Measurements from ENCODE around the gene OR6N1.
A peak's percentile ranks its signal among the peaks of the same experiment; 100 is the strongest.

Gene OR6N1, protein sequence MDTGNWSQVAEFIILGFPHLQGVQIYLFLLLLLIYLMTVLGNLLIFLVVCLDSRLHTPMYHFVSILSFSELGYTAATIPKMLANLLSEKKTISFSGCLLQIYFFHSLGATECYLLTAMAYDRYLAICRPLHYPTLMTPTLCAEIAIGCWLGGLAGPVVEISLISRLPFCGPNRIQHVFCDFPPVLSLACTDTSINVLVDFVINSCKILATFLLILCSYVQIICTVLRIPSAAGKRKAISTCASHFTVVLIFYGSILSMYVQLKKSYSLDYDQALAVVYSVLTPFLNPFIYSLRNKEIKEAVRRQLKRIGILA

DNA sequence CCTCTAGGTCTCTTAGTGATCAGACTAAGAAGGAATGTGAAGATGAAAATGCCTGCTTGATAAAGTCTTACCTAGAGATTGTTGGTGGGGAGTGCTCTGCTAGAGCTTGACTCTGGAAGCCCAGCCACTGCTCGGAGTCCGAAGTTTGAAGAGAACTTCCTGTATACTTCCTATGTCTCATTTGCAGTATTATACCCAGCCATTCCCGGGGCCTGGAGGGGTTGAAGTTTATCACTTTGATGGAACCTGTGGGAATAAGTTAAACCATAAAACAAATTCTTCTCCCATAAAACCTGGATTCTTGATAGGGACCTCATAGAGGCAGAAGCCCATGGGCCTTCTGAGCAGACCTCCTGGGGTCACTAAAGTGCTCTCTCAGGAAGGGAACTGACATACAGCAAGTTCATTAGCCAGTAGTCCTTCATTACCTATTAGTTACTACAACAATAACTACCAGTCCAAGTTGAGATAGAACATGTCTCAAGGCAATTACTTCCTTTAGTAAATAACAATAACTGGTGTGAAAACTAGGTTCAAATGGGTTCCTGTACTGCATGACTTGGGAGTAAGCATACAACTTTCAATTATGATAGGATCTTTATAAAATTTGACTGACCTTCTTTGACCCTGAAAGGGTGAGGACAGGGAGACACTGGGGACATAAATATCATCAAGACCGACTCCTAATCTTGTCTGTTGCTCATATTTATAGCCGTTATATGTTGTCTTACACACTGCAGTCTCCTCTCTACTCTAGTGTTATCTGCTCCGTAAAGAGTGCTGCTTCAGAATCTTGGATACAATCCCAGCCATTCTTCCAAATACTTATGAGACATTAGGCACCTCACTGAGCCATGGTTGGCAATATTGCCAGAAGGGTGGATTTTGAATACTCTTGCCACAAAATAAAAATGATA lies at the start of gene OR6N1:
OR6N1 (minus strand) TSS at position 246 of the 917 bp plus-strand sequence. CDS start 5,513 bp downstream, outside the sequence.
- DNase-seq = no peak

DNA sequence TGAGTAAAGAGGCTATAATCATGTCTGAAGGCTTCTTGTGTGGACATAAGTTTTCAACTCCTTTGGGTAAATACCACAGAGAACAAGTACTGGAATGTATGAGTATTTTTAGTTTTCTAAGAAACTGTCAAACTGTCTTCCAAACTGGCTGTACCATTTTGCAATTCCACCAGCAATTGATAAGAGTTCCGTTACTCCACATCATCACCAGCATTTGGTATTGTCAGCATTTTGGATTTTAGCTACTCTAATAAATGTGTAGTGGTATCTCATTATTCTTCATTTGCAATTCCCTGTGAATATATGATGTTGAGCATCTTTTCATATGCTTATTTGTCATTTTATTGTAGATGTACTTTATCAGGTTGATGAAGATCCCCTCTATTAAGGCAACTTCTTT lies 49.7 kb upstream of the OR6N1 start:
- no peak for DNase-seq

DNA sequence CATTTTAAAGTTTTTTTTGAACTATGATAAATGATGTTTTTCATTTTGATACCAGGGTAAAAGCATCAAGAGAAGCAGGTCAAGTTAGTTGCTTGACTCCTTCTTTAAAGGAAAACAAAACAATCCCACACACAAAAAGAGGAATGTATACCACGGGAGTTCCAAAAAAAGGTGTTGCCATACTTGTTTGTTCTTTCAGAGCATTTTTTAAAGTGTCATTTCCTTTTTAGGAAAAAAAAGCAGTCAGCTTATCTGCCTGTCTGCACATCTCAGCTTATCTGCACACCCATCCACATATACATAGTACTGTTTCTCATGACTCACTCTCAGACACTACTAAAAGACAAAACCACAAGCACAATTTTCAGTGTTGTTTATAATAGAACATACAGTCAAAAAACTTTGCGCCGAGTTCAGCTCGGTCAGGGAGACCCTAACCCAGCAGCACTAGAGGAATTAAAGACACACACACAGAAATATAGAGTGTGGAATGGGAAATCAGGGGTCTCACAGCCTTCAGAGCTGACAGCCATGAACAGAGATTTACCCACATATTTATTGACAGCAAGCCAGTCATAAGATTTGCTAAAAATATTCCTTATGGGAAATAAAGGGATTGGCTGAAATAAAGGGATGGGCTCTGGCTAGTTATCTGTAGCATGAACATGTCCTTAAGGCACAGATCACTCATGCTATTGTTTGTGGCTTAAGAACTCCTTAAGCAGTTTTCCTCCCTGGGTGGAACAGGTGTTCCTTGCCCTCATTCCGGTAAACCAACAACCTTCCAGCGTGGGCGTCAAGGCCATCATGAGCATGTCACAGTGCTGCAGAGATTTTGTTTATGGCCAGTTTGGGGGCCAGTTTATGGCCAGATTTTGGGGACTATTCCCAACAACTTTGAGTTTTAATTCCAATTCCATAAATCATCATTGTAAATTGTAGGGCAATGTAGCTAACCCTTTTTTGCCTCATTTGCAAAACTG lies 47.8 kb upstream of the OR6N1 start:
- no peak for DNase-seq

DNA sequence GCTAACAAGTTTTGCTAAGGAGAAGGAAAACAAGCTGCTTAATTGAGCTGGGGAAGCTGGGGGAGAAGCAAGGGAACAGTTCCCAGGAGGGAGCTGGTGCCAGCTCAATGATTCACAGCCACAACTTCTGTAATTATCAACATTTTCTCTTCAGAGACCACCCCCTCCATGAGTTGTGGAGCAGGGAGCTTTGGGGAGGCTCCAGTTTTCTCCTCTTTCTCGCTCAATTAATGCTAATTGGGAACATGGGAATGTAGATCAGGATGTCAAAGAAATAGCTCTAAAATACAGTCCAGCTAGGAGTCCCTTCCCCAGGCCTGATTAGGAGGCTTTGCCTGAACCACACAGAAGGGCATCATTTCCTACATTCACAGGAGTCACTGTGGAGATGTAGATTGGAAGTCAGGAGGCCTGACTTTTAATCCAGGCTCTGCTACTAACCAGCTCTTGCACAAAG lies 47.0 kb upstream of the OR6N1 start:
- DNase-seq = no peak

DNA sequence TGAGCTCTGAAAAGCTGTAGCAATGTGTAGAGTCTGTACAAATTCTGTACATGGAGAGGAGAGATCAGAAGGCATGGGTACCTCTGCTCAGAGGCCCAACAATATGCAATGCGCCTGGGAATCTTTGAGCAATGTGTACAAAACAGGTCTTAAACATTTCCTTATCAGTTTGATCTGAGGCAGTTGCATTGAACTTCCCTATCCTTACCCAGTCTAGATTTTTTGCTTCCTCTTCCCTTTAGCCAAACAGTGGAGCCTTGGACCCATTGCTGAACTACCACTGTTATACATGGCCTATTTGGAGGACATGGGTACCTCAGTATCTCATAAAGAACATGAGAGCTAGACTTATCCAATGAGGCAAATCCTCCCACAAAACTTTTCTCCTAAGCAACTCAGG lies 46.6 kb upstream of the OR6N1 start:
- DNase-seq = no peak

DNA sequence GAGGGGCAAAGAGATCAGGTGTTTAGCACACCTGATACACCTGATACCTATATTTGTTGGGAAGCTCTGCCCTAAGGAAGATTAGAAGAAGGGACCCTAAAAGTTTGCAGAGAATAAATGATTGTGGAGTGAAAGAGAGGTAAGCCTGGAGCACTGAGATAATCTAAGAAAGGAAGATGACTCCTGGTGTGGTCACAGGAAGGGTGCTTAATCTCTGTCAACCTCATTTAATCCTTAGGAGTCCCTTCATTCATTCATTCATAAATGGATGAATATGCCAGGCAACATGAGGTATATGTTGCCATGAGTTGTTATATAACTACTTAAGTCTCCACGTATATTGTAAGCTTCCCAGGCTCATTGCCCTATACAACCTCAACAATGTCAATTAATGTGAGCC lies 43.0 kb upstream of the OR6N1 start:
- no peak for DNase-seq

DNA sequence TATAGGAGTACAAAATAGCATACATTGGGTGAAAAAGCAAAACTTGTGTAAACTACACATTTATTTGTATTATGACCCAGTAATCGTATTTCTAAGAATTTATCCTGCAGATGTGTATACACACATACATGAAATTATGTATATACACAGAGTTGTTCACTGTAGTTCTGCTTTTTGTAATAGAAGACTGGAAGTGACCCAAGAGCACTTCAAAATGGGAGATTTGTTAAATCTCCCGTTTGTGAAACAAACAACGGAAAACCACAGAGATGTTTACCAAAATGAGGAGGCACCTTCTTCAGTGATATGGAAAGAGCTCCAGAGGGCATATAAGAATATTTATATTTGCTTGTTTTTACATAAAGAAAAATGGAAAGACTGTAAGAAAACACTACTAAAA lies 41.2 kb upstream of the OR6N1 start:
- no peak for DNase-seq

DNA sequence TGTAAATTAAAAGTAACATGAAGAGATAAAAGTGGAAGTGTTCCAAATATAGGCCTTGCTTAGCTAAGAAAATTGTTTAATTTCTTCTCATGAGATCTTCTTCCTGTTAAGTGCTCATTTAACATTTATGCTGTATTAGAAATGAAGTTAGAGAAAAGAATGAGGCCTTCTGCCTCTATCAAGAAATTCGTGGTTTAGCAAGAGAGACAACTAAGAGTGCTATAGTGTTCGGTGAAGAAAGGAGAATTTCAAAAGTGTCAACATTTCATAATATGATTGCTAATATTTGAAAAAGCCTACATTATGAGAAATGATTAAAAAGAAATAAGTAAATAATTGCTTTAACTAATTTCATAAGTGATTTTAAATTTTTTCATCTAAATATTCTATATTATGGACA lies 40.3 kb upstream of the OR6N1 start:
- DNase-seq = no peak

DNA sequence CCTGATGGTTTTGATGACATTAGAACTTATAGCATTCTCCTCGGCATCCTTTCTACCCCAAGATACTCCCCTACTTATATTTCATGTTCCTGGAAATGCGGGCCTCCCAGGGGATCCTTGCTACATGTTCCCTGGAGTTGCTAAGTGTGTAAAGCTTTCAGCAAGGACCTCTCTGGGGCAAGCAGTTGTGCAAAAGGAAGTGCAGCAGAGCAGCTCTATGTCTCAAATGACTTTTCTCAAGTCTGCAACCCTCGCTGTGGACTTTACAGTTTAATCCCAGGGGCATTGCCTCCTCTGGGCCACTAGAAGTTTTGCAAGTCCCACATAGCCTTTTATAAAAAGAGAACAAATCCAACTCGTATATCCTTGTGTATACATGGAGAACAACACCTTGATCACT lies 38.3 kb upstream of the OR6N1 start:
- DNase-seq = no peak

DNA sequence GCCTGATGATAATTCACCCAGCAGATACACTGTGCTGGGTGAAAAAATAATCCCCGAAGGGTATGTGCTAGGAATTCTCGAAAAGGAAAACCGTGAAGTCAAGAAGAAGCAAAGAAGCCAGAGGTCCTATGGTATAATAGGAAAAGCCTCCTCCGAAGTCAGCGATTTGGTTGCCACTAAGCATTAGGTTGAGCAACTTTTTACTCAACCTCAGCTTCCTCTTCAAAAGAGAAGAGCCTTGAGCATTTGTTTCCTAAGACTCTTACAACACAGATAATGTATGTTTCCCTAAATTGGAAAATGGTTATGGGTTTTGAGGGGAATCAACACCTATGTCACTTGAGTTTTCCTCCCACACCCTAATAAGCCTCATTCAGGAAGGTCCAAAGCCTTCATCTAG lies 37.9 kb upstream of the OR6N1 start:
- DNase-seq = no peak

DNA sequence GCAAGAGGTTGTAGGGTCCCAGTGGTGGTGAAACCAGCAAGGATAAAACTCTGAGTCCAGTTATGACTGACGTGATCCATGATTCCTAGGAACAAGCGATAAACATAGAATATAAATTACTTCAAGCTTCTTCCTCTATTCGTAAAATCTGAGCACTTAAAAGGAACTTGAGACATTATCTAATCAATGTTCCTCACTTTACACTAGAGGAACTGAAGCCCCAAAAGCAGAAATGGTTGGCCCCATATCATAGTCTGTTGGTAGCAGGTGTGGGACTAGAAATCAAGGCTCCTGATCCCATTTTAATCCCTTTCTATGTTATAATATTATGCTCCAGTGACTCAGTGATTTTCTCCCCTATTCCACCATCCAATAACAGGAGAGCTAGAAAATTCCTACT lies 37.3 kb upstream of the OR6N1 start:
- no peak for DNase-seq

DNA sequence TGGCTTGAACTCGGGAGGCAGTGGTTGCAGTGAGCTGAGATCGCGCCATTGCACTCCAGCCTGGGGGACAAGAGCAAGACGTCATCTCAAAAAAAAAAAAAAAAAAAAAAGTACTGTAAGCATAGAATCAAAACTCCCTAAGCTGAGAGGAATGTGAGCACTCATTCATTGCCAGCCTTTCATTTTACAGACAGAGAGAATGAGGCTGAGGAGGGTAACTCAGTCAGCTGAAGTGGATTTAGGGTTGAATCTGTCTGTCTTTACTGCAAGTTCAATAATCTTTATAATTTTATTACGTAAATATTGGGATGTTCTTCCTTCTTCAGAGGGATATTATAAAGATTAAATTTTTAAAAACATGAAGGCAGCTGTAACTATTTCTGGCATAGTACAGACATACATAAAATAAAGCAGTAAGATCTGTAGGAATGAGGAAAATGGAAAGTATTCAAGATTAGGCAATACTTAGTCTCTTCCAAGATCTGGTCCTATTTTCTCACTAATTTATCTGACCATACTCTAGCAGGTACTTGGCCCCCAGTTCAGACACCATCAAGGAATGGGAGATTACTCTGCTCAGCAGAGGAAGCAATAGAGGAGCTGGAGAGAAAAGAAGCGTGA lies 35.0 kb upstream of the OR6N1 start:
- DNase-seq = no peak

DNA sequence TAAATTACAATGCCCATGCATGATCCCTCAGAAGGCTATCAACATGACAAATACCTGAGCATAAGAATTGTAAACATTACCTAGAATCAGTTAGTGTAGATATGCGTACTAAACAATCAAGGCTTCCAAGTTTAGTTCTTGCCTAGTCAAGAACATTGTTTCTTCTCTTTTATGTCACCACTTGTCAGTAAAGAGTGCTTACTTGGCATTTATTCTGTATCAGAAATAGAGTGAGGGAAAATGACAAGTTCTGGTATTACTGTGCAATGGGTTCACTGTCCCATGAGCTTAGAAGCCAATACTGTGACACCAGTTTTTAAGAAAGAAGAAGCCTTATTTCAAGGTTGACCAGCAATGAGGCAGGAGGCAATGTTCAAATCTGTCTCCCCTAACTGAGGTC lies 31.7 kb upstream of the OR6N1 start:
- DNase-seq = no peak

DNA sequence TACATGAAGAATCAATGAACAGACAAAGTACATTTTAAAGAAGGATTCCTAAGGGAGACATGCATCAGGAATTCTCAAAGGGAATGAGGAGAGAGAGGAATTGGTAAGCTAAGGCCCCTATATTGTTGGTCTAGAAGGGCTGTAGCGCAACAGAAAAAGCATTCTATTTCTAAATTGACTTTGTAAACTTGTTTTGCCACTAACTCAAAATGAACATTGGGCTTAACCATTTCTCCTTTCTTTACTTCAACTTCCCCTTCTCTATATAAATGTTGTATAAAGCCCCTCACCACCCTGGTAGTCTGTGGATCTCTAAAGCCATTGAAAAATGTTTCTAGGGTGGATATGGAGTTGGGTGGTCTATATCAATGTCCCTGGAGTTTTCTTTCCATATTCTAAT lies 29.4 kb upstream of the OR6N1 start:
- DNase-seq = no peak

DNA sequence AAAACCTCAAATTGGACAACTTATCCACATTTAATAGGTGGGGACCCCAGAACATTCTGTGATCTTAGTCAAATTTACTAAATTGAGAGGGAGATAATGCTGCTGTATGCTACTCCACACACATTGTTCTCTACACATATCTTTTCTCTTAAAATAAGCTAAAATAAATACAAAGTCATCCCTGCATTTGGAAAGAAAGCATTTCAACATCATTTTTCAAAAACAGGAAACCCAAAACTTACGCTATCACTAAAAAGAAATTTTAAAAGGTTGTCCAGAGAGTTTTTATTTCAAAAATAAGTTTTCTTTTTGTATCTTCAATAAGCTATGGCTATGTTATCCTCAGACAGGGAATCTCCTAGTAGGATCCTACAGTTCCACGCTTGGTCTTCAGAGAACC lies 28.5 kb upstream of the OR6N1 start:
- DNase-seq = no peak

DNA sequence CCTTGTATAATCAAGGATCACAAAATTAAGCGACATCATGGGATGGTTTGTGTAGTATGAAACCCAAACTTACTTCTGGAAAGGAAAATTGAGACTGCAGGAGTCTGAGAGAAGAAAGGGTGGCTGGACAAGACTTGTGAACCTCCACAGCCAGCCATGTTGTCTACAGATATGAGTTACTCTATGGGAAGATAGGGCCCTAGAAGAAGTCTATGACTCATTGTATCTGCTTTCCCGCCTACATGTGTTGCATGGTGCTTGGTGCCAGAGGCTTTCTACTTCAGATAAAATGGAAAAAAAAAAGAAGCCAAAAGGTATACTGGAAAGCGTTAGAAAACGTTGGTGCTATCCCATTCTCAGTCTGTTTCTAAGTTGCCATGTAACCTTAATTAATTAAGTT lies 27.7 kb upstream of the OR6N1 start:
- DNase-seq = no peak

DNA sequence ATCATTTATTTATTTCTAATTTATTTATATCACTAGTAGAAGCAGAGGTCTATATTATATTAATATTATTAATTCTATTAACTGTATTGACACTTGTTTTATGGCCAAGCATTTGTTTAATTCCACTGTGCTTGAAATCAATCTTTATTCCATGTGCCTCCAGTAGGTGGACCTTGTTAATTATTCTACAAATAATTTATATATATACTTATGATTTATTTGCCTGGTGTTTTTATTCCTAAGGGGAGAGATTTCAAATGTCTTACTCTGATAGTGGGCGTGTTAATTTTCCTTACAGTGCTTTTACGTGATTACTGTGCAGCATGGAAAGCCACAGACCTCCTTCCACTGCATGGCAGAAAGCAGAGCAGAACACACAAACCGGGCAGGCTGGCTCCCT lies 26.5 kb upstream of the OR6N1 start:
- DNase-seq = no peak

DNA sequence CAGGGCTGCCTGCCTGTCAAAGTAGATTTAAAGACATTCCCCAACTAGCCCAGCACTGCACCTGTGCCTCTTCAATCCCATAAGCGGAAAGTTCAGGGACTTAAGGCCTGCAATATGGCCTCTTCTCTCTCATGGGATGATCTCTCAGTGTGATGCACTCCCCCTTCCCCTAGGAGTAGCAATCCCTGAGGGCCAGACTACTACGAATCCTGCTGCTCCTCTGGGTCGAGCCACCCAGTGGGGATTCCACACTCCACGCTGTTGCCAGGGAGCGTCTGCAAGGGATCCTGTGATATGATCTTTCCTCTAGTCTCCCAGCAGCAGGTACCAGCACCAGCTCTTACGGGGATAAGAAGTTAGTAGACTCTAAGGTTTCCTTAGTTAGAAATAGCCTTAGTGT lies 22.3 kb upstream of the OR6N1 start:
- no peak for DNase-seq

DNA sequence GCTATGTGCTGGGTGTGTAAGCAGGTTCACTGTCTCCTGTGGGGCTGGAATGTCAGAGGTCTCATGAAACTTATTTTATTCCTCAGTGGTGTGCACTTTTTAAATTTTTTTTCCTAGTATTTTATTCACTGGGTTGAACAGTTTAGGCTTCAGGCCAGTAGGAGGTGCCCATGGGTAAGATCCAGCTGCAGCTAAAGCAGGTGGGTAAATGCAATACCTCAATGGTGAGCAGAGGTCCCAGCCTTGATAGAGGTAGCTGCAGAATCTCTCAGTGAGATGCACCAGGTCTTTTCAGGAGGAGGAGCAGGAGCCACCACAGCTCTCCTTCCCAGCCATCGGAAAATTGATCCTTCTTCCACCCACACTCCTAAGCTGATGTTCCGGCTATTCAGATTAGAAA lies 21.6 kb upstream of the OR6N1 start:
- DNase-seq = peak in 1 of 2 experiments; percentile 47

DNA sequence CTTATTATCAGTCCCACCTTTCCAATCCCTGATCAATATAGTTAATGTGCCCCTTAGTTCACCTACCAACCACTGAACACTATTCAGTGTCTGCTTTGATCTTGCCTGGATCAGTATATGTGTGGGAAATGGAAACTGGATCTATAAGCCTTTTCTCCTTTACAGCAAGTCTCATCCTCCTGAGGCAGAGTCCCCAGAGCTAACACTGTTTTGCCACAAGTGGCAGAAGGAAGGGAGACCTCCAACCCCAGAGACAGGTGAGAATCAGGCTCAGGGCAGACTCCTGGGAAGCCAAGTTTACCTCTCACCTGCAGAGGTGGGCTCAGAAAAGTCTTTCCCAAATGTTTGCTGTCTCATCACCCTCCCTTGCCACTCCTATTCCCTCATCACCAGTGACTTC lies 9.1 kb upstream of the OR6N1 start, which contains the start of gene OR6N2:
OR6N2 (minus strand) TSS at position 101 of the 400 bp plus-strand sequence. CDS start 3,569 bp downstream, outside the sequence.
- no peak for DNase-seq

DNA sequence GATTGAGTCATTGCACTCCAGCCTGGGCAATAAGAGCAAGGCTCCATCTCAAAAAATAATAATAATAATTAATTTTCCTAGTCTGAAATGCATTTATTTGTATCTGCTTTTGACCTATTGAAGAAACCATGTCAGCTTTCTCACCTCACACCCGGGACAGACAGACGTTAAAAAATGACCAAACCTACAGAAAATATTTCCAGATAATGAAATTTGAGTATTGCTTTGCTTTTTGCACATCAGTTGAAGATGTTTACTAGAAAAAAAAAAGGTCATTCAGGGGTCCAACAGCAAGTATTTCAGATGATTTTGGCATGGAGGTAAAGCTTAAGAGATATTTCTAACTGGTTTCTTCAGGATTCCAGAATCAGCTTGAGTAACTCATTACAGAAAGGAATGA lies 17.6 kb downstream of the OR6N1 start, which contains the start of gene OR6K6:
OR6K6 (plus strand) TSS at position 301 of the 400 bp plus-strand sequence. CDS start 168 bp downstream, outside the sequence.
- no peak for DNase-seq

DNA sequence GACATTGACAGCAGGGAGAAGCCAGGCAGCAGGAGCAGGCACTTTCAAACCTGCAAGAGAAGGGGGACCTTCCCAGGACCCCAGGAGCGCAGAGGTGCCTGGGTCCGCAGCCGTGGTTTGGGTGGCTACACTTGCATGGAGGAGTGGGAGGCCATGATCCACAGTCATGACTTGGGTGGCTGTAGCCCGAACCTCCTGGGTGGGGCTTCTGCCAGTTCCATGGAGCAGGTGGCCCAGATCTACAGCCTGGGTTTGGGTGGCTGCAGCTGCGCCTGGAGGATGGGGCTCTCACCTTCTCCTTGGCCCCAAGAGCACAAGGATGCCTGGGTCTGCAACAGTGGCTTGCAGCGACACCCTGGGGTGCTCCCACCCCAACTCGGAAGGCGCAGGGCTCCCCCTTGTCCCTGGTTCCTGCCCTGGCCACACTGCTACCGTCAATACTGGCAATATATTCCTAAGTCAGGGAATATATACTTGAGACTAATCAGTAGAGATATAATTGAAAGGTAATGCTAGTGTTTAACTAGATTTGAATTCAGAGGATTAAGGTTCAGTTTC lies 19.8 kb downstream of the OR6N1 start:
- DNase-seq = no peak

All from NCI-H526 (cell line).